HEK293T (cell line): ENCODE measurements around the gene APBA2.

ENCODE experiments used
- CTBP1 ChIP-seq: fragments of 450-650 bp; IDR thresholded peaks from 2 replicates; pipeline ENCODE4 v1.6.1; 2016; ENCODE audit warnings: borderline replicate concordance
- HDGF ChIP-seq: fragments of 450-650 bp; IDR thresholded peaks from 2 replicates; pipeline ENCODE4 v1.6.1; 2017; ENCODE audit warnings: antibody characterized with exemption, borderline replicate concordance
- SP1 ChIP-seq: fragments of 450-650 bp; IDR thresholded peaks from 2 replicates; pipeline ENCODE4 v1.6.1; 2017
- TARDBP ChIP-seq: fragments of 450-650 bp; IDR thresholded peaks from 2 replicates; pipeline ENCODE4 v1.6.1; 2016
- ZNF384 ChIP-seq: fragments of 450-650 bp; IDR thresholded peaks from 2 replicates; pipeline ENCODE4 v1.6.1; 2016

DNA sequence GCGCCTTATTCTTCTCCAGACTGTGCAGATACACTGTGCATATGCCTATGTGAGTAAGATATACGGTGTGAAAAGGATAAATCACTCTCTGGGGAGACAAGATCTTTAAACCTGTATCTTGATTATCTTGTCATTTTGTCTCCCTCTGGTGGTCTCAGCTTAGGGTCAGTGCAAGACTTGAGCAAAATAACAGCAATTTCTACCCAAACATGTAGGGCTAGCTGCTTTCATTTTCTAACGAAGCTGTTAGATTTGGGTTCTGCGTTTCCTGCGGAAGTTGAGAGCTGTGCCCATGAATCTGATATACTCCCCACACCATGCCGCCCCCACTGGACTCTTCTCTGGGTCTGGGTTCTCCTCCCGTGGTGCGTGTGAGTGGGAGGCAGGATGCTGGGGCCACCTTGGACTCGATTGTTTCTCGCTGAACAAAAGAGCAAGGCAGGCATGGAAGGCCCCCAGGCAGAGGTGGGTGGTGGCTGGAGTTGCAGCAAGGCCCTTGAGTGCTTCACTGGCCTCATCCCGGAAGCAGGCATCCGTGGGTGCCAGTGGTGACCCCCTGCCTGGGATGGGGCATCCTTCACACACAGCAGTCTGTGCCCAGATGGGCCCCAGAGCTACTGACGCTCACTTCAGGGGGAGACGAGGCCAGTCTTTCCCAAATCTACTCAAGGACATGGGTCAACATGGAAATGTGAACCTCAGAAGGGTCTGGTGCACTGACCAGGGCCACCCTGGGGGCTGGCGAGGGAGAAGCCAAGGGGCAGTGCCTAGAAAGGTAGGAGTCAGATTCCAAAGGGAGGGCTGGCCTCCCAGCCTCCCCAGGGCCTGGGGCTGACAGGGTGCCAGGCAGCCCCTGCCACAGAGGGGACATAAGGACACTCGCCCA lies 204.2 kb downstream of the APBA2 start:
- TF ChIP-seq HDGF = no peak
- no peak for TF ChIP-seq ZNF384
- TF ChIP-seq TARDBP = no peak
- TF ChIP-seq CTBP1 = no peak
- no peak for TF ChIP-seq SP1
